Stimulated activated CD4-positive, alpha-beta T cell treated with anti-CD3 and anti-CD28 coated beads, Interleukin-15, amount 100 ng/mL, for 24 hours (primary cell): ENCODE measurements around the gene PICK1.
"Not testable (repeated sequence)": the region's sequence is repeated elsewhere in the genome, so short reads cannot be mapped to it uniquely, and the experiment has no call there.

ENCODE experiments used
- DNase-seq: peaks from one replicate; pipeline ENCODE4 v3.0.0-alpha.2; 2020

PICK1 gene

GRCh38 chr22:38031491-38031890, 25.7 kb upstream of the PICK1 start:
- DNase-seq: no peak

- DNase-seq: no peak
Observed at GRCh38 chr22:38032681-38033521, 24.3 kb upstream of the PICK1 start.

- no peak for DNase-seq
Observed at GRCh38 chr22:38033522-38034277, 23.5 kb upstream of the PICK1 start.

GRCh38 chr22:38034278-38034882, 22.8 kb upstream of the PICK1 start:
- DNase-seq: no peak

- no peak for DNase-seq
Observed at GRCh38 chr22:38034884-38035529, 22.2 kb upstream of the PICK1 start.

GRCh38 chr22:38035530-38035885, 21.7 kb upstream of the PICK1 start:
- DNase-seq: no peak

- no peak for DNase-seq
Observed at GRCh38 chr22:38036392-38037062, 20.7 kb upstream of the PICK1 start.

GRCh38 chr22:38037367-38038150, 19.6 kb upstream of the PICK1 start:
- DNase-seq: not testable (repeated sequence)

- DNase-seq: no peak
Observed at GRCh38 chr22:38038426-38038825, 18.8 kb upstream of the PICK1 start.

- no peak for DNase-seq
Observed at GRCh38 chr22:38038890-38039812, 18.1 kb upstream of the PICK1 start.

GRCh38 chr22:38040953-38041759, 16.0 kb upstream of the PICK1 start:
- DNase-seq: no peak

- DNase-seq: no peak
Observed at GRCh38 chr22:38041760-38042487, 15.3 kb upstream of the PICK1 start.

- DNase-seq: no peak
Observed at GRCh38 chr22:38042488-38042790, 14.8 kb upstream of the PICK1 start.

- no peak for DNase-seq
Observed at GRCh38 chr22:38043151-38044039, 13.8 kb upstream of the PICK1 start.

- DNase-seq: no peak
Observed at GRCh38 chr22:38046070-38046748, 11.0 kb upstream of the PICK1 start.

- DNase-seq: no peak
Observed at GRCh38 chr22:38049812-38050619, 7.2 kb upstream of the PICK1 start.

GRCh38 chr22:38050720-38051119, 6.5 kb upstream of the PICK1 start:
- DNase-seq: no peak
